Brain microvascular endothelial cell (primary cell): ENCODE data around the gene NOTUM.

ENCODE experiments used
- DNase-seq: peaks from one replicate; pipeline ENCODE4 v3.0.0-alpha.2; 2020
- H3K27ac ChIP-seq: fragments of 250-450 bp; sonication (Bioruptor Pico); 2 replicates; pipeline ENCODE4 v1.5.1; 2020; ENCODE audit warnings: mild to moderate bottlenecking, moderate library complexity
- H3K27me3 ChIP-seq: fragments of 250-450 bp; sonication (Bioruptor Pico); replicated peaks from 2 replicates; pipeline ENCODE4 v1.5.1; 2020; ENCODE audit warnings: mild to moderate bottlenecking
- H3K36me3 ChIP-seq: fragments of 250-450 bp; sonication (Bioruptor Pico); replicated peaks from 2 replicates; pipeline ENCODE4 v1.5.1; 2020; ENCODE audit warnings: mild to moderate bottlenecking
- H3K4me3 ChIP-seq: 2 replicates; pipeline ENCODE4 v1.5.1; 2011; ENCODE audit warnings: low read depth, mild to moderate bottlenecking, control low read depth, low read length, moderate library complexity
- CTCF ChIP-seq: IDR thresholded peaks from 2 replicates; pipeline ENCODE4 v1.5.1; 2011; ENCODE audit warnings: low read depth, mild to moderate bottlenecking, moderate library complexity, low read length, control low read depth, inconsistent platforms; ENCODE audit errors: missing control alignments
- in situ Hi-C: cut with HindIII; loops from 2 replicates; pipeline ENCODE4 v1.10.0; 2017; ENCODE audit warnings: low sequenced_read_pairs, low pct_ligation_motif_present

Gene NOTUM

GRCh38 chr17:81923302-81924260, 37.4 kb downstream of the NOTUM start:
- in situ Hi-C loops: no loop called here
- peak; percentile 78 for DNase-seq

GRCh38 chr17:81922566-81923301, 38.3 kb downstream of the NOTUM start:
- in situ Hi-C loops: no loop called here
- H3K27me3 ChIP-seq: no peaks in the 10 kb centered on the region
- H3K36me3 ChIP-seq: peaks cover 25% of the 10 kb centered on the region
- no peak for DNase-seq
- TF ChIP-seq CTCF: no peak
- H3K27ac ChIP-seq: no peak overlapping the region
- no peak overlapping the region for H3K4me3 ChIP-seq

More at GRCh38 chr17:81923302-81924260, 37.4 kb downstream of the NOTUM start:
- peak overlapping the region; percentile 64 for H3K27ac ChIP-seq
- H3K36me3 ChIP-seq: peaks cover 25% of the 10 kb centered on the region
- no peaks in the 10 kb centered on the region for H3K27me3 ChIP-seq
- no peak for TF ChIP-seq CTCF
- peak overlapping the region; percentile 34 for H3K4me3 ChIP-seq

GRCh38 chr17:81921996-81922565, 38.9 kb downstream of the NOTUM start:
- no peak overlapping the region for H3K27ac ChIP-seq
- TF ChIP-seq CTCF: no peak
- no peak for DNase-seq
- no peak overlapping the region for H3K4me3 ChIP-seq
- in situ Hi-C loops: no loop called here
- H3K27me3 ChIP-seq: no peaks in the 10 kb centered on the region
- H3K36me3 ChIP-seq: peaks cover 25% of the 10 kb centered on the region

- Histone ChIP-seq H3K27me3 (no peaks in the 10 kb centered on the region), H3K27ac (no peak overlapping the region), H3K4me3 (no peak overlapping the region), H3K36me3 (peaks cover 25% of the 10 kb centered on the region)
- in situ Hi-C loops: no loop called here
- DNase-seq: no peak
- TF ChIP-seq CTCF: no peak
Observed at GRCh38 chr17:81921537-81921862, 39.5 kb downstream of the NOTUM start.

- peaks cover 25% of the 10 kb centered on the region for H3K36me3 ChIP-seq
- H3K27me3 ChIP-seq: no peaks in the 10 kb centered on the region
- in situ Hi-C loops: no loop called here
- H3K27ac ChIP-seq: no peak overlapping the region
- H3K4me3 ChIP-seq: no peak overlapping the region
- no peak for TF ChIP-seq CTCF
- no peak for DNase-seq
Observed at GRCh38 chr17:81920612-81921536, 40.1 kb downstream of the NOTUM start.
